Frontal cortex (tissue), 4 donors: ENCODE data around the gene CACHD1. TPM values are rescaled to one million over a fixed set of nuclear protein-coding genes. Genes with fewer than 3 reads are reported as not detected.
"Not testable (repeated sequence)": the region's sequence is repeated elsewhere in the genome, so short reads cannot be mapped to it uniquely, and the experiment has no call there.

ENCODE experiments used
- DNase-seq, 2 donors: peaks; one replicate each; pipeline ENCODE4 v3.0.0; 2012; ENCODE audit warnings: low spot score in 2 of 2
- FAIRE-seq: peaks from 2 replicates; lab custom pipeline; 2012; peaks lifted over from hg19 to GRCh38; lab: Jason Lieb, UNC
- total RNA-seq: library from RNA; depleted of rRNA; stranded (reverse); fragments of >200 nt; gene quantifications from one replicate; pipeline ENCODE4 v1.2.3, GENCODE V29; 2014
- donor health status: control.
- donor health status: control.
- donor health status: control.

Gene CACHD1
- total RNA-seq, 1 donor from 2014 or later = 17.5 TPM

DNA sequence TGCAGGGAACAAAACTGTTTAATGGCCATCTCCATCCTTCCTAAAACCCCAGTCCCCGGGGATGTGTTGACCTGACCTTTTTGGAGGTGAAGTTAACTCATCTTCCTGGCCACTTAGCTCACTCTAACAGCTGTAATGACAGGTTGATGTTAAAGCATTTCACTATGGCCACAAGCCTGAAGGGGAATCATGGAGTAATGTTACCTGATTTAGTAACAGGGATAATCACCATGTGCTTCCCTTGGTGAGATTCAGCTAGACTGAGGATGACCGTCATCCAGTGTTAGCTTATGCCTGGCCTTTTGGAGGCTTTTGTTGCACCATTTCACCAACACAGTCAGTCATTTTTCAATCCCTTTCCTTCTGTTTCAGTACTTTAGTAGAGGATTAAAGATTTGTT, 210.7 kb downstream of the CACHD1 start:
- DNase-seq (no peak), FAIRE-seq (no peak)

- FAIRE-seq = no peak
- DNase-seq = no peak
Measured at GRCh38 chr1:64681043-64681442, 211.1 kb downstream of the CACHD1 start.

DNA sequence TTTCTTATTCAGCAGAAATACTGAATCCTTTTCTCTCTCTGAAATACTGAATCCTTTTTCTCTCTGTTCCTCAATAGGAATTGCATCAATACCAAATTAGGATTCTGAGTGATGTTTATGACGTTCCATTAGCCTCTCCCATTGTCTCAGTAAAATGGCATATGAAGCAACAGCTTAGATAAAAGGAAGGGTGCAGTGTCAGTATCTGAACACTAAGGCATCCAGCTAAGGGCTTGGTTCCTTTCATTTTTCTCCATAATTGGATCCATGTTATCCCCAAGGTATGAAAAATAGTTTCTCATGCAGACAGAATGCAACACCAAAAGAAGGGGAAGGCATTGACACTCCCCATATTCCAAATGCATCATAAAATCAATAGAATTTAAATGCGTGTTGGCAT, 213.5 kb downstream of the CACHD1 start:
- FAIRE-seq (no peak), DNase-seq (no peak)

- no peak for FAIRE-seq
- DNase-seq = no peak
Measured at GRCh38 chr1:64685217-64685616, 215.3 kb downstream of the CACHD1 start.

DNA sequence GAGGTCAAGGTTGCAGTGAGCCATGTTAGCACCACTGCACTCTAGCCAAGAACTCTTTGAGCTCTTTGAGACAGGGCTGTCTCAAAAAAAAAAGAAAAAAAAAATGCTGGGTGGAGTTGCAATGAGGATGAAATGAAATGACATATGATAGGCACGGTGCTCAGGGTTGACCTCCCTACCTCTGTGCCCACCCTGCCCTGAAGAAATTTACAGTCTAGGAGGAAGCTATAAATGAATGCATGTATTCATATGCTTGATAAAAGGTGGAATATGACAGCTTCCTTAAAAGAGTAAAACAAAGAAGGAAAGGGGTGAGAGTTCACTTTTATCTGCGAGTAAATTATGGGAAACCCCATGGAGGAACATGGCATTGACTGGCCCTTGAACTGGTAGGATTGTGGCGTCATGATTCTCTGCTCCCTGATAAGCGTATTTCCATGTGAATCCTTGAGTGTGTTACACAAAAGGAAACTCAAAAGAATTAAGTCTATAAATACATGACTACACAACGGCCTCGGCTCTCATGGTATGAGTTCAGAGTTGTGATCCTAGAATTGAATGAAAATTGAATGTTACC, 215.9 kb downstream of the CACHD1 start:
- DNase-seq (no peak), FAIRE-seq (no peak)

DNA sequence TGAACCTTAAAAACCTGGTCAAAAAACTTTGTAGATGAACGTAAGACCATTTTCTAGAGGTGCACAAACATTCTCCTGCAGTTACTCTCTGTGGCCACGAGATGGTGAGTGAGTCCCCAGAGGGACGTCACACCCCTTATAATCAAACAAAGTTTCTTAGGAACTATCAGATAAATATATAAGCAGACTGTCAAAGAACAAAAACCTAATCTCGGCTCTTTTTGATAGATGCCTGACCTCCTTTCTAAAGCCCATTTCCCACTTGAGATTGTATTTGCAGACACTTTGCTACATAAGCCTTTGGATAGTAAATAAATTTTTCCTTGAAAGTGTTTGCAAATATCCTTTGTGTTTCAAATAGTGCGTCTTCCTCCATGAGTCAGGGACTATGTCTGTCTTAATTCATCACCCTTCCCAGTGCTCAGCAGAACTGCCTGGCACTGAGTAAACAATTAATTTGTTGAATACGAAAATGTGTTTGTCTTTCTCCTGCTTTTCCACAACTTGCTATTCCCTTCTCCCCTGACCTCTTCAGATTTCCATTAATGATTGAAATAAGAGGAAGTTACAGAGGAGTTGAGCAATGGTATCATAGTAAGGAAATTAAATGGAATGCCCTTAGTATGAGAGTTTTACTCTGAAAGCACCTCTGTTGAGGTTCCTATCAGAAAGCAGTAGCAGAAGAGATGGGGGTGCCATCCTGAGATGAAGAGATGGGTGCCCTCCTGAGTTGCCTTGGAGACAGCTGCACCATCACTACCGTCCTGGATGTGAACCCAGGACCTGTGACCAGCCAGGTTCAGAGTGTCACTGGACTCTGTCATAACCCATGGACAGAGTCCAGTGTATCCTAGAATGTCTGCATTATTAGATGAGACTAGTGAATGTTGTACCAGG, 217.1 kb downstream of the CACHD1 start:
- FAIRE-seq = peak; percentile 43
- peak; percentile 4 to 36 for DNase-seq

GRCh38 chr1:64687725-64688327, 217.9 kb downstream of the CACHD1 start:
- FAIRE-seq (no peak), DNase-seq (no peak)

DNA sequence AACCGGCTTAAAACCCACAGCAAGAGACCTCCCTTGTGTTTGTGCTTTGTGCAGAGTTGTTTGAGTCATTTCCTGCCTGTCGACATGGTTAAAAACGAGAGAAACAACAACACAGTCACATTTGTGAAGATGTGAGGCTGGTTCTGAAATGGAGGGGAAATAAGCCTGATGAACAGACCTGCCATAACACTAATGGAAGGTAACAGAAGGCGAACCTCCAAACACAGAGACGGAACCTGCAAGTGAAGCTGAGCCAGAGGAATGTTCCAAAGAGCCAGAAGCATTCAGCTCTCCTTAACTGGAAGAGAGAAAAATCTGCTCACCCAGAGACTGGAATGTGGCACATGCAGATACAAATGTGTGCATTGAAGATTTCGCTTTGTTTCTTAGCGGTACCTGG, 221.7 kb downstream of the CACHD1 start:
- FAIRE-seq (no peak), DNase-seq (no peak)

GRCh38 chr1:64692911-64693310, 223.0 kb downstream of the CACHD1 start:
- no peak for DNase-seq
- FAIRE-seq = no peak

- no peak for DNase-seq
- no peak for FAIRE-seq
Measured at GRCh38 chr1:64693406-64693805, 223.5 kb downstream of the CACHD1 start.

- FAIRE-seq (no peak), DNase-seq (no peak)
Measured at GRCh38 chr1:64696879-64697278, 226.9 kb downstream of the CACHD1 start.

DNA sequence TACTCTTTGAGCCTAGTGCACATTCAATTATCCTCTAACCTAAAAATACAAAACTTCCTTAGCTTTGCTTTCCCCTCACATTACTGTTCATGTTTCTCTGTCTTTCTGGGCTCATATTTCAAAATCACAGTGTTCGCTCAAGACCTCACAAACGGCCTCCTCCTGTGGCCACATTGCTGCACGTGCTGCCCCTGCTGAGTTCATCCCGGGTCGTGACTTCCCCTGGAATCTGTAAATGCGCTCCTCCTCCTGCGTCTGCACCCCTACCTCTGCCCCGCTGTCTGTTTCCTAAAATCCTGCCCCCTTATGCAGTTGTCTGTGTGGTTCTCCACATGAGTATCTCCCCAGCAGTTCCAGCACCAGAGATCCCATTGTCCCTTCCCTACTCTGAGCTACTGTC, 229.4 kb downstream of the CACHD1 start:
- FAIRE-seq = no peak

GRCh38 chr1:64701071-64701470, 231.1 kb downstream of the CACHD1 start:
- DNase-seq (no peak), FAIRE-seq (no peak)

More for the DNA sequence above, 229.4 kb downstream of the CACHD1 start:
- DNase-seq = no peak

DNA sequence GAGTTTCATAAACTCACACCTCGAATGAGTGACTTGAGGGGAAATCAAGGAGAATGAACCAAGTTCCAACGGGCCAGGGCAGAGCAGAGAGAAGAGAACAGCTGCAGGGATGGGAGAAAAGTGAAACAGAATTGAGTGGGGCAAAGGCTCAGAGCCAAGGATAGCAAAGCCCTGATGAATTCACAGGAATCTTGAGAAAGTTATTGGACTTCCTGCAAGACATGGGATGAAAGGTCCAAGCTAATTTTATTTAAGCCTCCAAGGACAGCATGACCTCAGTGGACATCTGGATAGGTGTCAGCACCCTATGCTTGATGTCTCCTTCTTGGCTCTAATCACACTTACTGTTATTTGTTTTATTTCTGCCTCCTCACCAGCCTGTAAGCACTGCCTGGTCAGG, 232.0 kb downstream of the CACHD1 start:
- FAIRE-seq = no peak
- no peak for DNase-seq

DNA sequence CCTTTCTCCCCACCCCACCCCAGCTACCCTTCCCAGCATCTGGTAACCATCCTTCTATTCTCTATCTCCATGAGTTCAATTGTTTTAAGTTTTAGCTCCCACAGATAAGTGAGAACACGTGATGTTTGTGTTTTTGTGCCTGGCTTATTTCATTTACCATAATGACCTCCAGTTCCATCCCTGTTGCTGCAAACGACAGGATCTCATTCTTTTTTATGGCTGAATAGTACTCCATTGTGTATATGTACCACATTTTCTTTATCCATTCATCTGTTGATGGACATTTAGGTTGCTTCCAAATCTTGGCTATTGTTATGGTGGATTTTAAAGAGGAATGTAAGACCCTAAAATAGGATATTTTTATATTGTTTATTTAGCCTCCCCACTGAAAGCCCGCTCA, 232.7 kb downstream of the CACHD1 start:
- FAIRE-seq = not testable (repeated sequence)

DNA sequence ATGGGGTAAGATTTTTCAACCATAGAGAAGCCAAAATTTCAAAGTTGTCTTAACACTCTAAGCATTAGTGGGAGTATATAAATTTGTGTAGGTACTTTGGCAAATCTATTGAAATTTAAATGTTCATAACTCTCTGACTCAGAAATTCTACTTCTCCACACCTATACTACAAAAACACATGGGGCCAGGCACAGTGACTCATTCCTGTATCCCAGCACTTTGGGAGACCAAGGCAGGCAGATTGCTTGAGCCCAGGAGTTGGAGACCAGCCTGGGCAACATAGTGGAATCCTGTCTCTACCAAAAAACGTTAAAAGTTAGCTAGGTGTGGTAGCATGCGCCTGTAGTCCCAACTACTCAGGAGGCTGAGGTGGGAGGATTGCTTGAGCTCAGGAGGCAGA, 233.7 kb downstream of the CACHD1 start:
- DNase-seq (no peak), FAIRE-seq (no peak)

More for the DNA sequence above, 232.7 kb downstream of the CACHD1 start:
- not testable (repeated sequence) for DNase-seq

DNA sequence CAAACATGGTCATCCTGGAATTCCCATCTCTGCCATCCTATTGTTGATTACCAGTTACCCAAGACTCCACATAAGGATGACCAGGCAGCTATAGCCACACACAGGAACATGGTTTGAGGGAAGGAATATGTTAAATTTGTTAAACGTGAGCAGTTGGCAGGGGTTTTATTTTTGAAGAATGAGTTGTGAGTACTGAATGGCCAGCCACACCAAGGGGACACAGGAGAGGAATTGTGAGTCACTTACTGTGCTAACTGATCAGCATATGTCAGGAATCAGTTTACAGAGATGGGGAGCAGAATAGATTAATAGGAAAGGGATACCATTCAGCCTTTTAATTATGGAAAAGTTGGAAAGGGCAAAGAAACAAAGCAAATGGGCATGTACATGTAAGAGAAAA, 235.7 kb downstream of the CACHD1 start:
- DNase-seq = no peak
- FAIRE-seq = no peak

- no peak for FAIRE-seq
- no peak for DNase-seq
Measured at GRCh38 chr1:64711266-64711665, 241.3 kb downstream of the CACHD1 start.

DNA sequence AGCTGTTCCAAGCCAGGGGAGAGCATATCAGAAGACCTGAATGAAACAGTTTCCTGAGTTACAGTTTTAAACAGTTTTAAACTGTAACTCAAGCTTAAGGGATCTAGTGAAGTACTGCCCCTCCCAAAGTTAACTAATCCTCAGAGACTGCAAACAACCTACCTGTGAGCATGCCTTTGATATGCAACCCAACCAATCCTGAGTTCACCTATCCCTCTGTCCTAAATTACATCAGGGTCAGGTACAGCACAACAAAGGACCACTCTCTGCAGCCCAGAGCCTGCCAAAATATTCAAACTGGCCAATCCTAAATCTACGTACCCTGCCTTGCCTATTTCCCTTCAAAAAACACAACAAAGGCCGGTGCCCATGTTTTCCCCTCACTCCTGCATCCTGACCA, 242.1 kb downstream of the CACHD1 start:
- FAIRE-seq (no peak), DNase-seq (no peak)

- no peak for DNase-seq
- no peak for FAIRE-seq
Measured at GRCh38 chr1:64715186-64715585, 245.3 kb downstream of the CACHD1 start.

GRCh38 chr1:64721135-64721534, 251.2 kb downstream of the CACHD1 start:
- DNase-seq (no peak), FAIRE-seq (no peak)
